Stimulated activated CD8-positive, alpha-beta memory T cell treated with anti-CD3 and anti-CD28 coated beads, Interleukin-7, amount 100 ng/mL, for 48 hours (primary cell): ENCODE results near the gene SPOP.

Experiments
- DNase-seq, 2 donors: peaks; one replicate each; pipeline ENCODE4 v3.0.0-alpha.2; 2020; ENCODE audit warnings: low read depth in 1 of 2; ENCODE audit errors: extremely low read depth in 1 of 2

SPOP gene

GRCh38 chr17:49588726-49589576 lies 88.9 kb downstream of the SPOP start:
- DNase-seq: no peak

DNA sequence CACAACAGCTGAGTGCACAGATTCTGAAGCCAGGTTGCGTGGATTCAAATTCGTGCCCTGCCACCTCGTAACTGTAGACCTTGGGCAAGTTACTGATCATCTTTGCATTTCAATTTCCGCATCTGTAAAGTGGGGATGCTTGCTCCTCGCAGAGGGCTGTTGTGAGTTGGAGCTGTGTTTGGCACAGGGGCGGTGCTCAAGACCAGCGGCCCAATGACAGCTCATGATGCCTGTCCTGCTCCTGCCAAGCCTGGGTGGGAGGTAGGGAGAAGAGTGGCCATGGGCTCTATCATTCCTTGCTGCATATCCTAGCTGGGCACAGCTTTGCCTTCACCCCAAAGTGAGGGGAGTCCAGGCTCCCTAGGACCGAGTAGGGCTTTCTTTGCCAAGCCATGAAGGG lies 89.6 kb downstream of the SPOP start:
- DNase-seq: no peak

DNA sequence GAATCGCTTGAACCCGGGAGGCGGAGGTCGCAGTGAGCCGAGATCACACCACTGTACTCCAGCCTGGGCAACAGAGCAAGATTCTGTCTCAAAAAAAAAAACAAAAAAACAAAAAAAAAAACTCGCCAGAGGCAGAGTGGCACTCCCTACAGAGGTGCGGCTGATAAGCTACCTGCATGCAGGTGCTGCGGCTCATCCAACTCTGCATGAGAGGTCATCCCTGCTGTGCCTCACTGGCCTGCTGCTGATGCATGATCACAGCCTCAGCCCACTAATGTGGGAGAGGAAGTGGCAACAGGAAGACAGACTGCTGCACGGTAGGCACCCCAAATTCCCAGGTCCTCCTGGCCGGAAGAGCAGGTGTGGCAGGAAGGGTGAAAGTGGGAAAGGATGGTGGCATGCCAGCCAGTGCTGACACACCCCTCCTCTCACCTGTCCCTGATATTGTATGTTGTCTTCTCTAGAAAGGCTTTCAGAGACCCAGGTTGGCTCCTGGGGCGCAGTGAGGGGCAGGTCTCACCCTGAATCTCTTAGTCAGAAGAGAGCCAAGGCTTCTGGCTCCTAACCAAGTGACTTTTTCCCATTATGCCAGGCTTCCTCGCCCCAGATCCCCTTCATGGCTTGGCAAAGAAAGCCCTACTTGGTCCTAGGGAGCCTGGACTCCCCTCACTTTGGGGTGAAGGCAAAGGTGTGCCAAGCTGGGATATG lies 90.4 kb downstream of the SPOP start:
- DNase-seq: no peak

DNA sequence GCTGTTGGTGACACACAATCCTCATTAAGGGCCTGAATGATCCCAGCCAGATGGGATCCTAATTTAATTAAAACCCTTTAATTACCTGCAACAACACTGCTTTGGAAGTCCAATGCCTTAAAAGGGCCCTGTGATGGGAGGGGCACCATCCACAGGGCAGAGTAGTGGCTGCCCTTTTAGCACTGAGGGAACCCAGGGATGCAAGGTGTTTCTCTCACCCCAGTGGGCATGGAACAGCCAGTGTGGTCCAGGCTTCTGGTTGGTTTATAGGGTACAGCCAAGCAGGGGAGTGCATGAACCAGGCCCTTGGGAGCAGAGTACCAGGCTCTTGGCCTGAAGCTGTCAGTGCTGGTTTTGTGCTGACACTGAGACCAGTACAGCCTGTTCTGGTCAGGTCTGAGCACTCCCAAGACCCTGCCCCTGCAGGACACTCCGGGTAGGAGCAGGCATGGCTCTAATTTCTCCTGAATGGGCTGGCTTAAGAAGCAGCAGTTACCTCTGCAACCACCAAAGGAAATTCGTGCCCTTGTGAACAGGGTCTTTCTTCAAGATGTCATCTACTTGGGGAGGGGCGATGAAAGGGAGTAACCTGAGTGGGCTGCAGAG lies 92.4 kb downstream of the SPOP start:
- DNase-seq: no peak

- DNase-seq: no peak
Measured at GRCh38 chr17:49583889-49584288, 94.0 kb downstream of the SPOP start.

- DNase-seq: no peak
Measured at GRCh38 chr17:49583226-49583625, 94.7 kb downstream of the SPOP start.

GRCh38 chr17:49582789-49583188 lies 95.1 kb downstream of the SPOP start:
- no peak for DNase-seq

DNA sequence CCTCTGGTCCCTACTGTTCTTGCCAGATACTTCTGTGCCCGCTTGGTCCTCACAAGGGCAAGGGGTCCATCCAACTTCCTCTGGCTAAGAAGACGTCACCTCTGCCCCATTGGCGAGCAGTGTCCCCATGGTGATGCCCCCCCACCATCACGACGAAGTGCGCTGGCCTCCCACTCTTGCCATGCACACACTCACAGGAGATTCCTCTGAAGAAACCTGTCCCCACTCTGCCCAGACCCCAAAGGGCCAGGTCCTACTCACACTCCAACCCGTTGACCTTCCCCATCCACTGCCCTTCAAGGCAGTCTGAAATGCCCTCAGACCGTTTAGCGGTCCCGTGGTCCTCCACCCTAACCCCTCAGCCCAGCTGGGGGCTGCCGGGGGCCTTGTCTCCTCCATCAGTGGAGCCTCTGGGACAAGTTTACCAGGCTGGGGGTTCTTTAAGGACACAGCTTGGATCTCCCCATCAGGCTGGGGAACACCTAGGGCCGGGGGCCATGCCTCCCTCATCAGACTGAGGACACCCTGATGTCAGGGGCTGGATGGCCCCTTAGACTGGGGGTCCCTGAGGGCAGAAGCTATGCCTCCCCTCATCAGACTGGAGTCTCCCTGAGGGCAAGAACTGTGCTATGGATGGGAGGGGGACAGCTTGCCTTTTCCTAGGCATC lies 95.7 kb downstream of the SPOP start:
- no peak for DNase-seq

- DNase-seq: no peak
Measured at GRCh38 chr17:49581648-49581998, 96.3 kb downstream of the SPOP start.

DNA sequence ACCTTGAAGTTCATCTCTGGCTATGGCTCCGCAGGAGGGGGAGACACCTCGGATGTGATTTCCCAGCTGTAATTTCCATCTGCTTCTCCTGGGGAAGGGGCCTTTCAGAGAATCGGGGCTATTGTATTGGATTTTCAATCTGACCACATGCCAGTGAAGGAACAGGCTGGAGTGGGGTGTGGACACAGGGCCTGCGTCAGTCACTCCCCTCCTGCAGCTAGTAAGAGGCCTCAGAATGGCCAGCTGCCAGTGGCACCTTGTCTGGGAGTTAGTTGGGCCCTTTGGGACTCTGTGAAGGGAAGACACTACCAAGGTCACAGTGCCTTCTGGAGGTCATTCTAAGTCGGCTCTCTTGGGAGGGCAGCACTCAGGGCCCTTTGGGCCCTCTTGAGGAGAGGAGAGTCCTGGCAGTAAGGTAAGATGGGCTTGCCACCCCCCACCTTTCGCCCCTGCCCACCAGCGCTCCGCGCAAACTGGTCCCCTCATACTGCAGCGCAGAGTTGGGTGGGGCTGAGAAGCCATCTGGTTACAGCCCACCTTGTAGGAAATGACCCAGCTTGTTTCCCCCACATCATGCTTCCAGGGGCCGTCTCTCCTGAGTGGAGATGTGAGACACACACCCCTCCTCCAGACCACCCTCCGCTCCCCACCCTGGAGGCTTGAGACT lies 96.8 kb downstream of the SPOP start:
- no peak for DNase-seq

DNA sequence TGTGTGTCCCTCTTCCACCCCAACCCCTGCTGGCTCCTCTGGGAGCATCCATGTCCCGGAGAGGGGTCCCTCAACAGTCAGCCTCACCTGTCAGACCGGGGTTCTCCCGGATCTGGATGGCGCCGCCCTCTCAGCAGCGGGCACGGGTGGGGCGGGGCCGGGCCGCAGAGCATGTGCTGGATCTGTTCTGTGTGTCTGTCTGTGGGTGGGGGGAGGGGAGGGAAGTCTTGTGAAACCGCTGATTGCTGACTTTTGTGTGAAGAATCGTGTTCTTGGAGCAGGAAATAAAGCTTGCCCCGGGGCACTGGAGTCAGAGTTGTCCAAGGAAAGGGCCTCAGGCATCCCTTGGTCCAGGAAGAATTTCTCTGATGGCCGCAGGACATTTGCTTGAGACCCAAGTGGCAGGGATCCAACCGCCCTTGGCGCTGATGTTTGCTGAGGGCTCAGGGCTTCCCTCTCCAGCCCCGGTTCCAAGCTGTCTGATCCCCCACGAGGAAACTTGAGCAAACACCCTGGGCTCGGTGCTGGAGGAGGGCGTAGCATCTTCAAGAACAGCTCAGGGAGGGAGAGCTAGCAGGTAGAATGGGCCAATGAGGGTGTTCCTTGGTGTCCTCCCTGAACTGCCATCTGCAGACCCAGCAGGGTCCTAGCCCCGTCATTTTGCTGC lies 97.7 kb downstream of the SPOP start:
- no peak for DNase-seq

GRCh38 chr17:49579522-49579921 lies 98.4 kb downstream of the SPOP start:
- DNase-seq: no peak

DNA sequence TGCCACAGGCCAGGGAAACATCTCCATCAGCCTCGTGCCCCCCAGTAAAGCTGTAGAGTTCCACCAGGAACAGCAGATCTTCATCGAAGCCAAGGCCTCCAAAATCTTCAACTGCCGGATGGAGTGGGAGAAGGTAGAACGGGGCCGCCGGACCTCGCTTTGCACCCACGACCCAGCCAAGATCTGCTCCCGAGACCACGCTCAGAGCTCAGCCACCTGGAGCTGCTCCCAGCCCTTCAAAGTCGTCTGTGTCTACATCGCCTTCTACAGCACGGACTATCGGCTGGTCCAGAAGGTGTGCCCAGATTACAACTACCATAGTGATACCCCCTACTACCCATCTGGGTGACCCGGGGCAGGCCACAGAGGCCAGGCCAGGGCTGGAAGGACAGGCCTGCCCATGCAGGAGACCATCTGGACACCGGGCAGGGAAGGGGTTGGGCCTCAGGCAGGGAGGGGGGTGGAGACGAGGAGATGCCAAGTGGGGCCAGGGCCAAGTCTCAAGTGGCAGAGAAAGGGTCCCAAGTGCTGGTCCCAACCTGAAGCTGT lies 98.9 kb downstream of the SPOP start:
- DNase-seq: no peak

DNA sequence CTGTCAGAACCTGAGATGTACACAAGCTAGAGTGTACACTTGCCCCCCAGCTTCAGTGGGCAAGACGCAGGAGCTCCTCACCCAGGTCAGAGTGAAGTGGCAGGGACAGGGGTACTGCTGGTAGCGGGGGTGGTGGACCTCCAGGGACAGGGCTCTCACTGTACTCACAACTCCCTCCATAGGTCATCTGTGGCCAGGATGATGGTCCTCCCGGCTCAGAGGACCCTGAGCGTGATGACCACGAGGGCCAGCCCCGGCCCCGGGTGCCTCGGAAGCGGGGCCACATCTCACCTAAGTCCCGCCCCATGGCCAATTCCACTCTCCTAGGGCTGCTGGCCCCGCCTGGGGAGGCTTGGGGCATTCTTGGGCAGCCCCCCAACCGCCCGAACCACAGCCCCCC lies 99.5 kb downstream of the SPOP start:
- no peak for DNase-seq

DNA sequence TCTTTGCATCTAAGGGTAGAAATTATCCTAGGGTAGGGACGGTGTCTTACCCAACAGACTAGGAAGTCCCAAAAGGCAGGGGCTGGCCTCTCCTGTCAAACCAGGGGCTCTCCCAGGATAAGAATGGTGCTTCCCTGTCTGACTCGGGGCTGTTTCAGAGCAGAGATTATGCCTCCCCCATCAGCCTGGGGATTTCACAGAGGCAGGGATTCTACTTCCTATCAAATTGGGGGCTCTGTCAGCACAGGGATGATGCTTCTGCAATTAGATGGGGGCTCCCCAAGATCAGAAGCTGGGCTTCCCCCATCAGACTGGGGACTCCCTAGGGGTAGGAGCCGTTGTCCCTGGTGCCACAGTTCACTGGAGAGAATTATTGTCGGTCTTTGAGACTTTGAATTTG lies 99.9 kb downstream of the SPOP start:
- no peak for DNase-seq

DNA sequence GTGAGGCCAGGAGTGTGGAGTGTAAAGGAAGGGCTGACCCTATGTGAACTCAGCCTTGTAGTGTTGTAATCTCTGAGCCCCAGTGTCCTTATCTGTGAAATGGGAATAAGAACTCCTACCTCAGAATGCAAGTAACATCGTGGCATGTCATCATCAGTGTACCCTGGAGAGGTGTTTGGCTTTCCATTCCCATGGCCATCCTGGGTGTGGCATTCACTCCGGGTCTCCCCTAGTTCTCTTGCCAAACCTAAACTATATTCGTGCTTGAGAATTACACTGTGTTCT lies 100.3 kb downstream of the SPOP start:
- no peak for DNase-seq

GRCh38 chr17:49576917-49577649 lies 100.8 kb downstream of the SPOP start:
- DNase-seq: no peak

DNA sequence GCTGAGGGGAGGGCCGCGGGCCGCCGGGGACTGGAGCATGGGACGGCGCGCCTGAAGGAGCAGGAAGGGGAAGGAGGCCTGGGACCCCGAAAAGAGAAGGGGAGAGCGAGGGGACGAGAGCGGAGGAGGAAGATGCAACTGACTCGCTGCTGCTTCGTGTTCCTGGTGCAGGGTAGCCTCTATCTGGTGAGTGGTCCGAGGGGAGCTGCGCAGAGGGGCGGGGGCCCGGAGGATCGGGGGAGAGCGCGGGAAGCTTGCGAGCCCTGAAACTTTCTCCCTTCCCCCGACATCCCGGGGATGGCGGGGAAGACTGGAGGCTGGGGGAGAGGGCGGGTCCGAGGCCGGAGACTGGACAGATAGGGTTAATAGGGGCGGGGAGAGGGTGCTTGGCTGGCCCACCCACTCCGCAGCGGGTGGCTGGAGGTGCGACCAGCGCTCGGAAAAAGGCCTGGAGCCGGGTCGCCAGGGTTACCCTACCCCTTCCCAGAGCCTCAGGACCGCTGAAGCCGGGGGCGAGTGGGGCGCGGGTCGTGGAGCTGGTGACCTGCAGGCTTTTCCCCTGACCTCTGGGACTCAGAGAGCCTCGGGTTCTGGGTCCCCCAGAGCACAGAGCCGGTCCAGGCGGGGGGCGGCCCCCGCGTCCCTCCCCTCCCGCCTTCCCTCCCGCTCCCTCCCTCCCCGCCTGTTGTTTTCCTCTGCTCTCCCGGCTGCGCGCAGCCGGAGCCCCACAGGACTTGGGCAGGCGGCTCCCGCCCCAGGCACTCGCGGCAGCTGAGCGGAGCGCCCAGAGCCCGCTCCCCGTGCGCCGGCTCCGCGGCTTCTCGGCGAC lies 101.6 kb downstream of the SPOP start:
- no peak for DNase-seq

GRCh38 chr17:49575679-49576087 lies 102.2 kb downstream of the SPOP start, which contains the start of gene NXPH3:
Gene NXPH3 (plus strand): TSS chr17:49575871. CDS start chr17:49576220, 349 bp downstream.
- peak; percentile 51 to 59 for DNase-seq
